Activated T-cell treated with anti-CD3 and anti-CD28 coated beads, Interleukin-2, amount 50 U/mL, for 24 hours (primary cell): ENCODE measurements around the gene NFATC2.

ENCODE experiments used
- DNase-seq: peaks from one replicate; pipeline ENCODE4 v3.0.0-alpha.2; 2020
- H3K27ac Mint-ChIP-seq: 2 replicates; pipeline ENCODE4 v1.8.0; 2020; ENCODE audit warnings: mild to moderate bottlenecking, mixed read lengths
- H3K27me3 Mint-ChIP-seq: 2 replicates; pipeline ENCODE4 v1.8.0; 2020; ENCODE audit warnings: mixed read lengths
- H3K36me3 Mint-ChIP-seq: 2 replicates; pipeline ENCODE4 v1.8.0; 2020; ENCODE audit warnings: low read depth, mixed read lengths
- H3K4me1 Mint-ChIP-seq: 2 replicates; pipeline ENCODE4 v1.8.0; 2020; ENCODE audit warnings: low read depth, mixed read lengths
- H3K4me3 Mint-ChIP-seq: 2 replicates; pipeline ENCODE4 v1.8.0; 2020; ENCODE audit warnings: mild to moderate bottlenecking, moderate library complexity, mixed read lengths
- H3K9me3 Mint-ChIP-seq: 2 replicates; pipeline ENCODE4 v1.8.0; 2020; ENCODE audit warnings: mixed read lengths

Gene NFATC2

GRCh38 chr20:51525241-51526105 is 17.0 kb downstream of the NFATC2 start:
- Mint-ChIP-seq H3K27ac (peak overlapping the region; percentile 100), H3K36me3 (peaks cover 70% of the 10 kb centered on the region), H3K4me3 (peak overlapping the region; percentile 73), H3K27me3 (no peaks in the 10 kb centered on the region), H3K9me3 (no peaks in the 10 kb centered on the region), H3K4me1 (peaks cover 82% of the 10 kb centered on the region)
- DNase-seq, result peak; percentile 68

- no peak overlapping the region for H3K4me3 Mint-ChIP-seq
- peaks cover 76% of the 10 kb centered on the region for H3K4me1 Mint-ChIP-seq
- H3K27me3 Mint-ChIP-seq, result no peaks in the 10 kb centered on the region
- DNase-seq, result no peak
- no peaks in the 10 kb centered on the region for H3K9me3 Mint-ChIP-seq
- H3K36me3 Mint-ChIP-seq, result peaks cover 82% of the 10 kb centered on the region
- H3K27ac Mint-ChIP-seq, result peak overlapping the region; percentile 100
Observed at GRCh38 chr20:51523276-51524013, 19.1 kb downstream of the NFATC2 start.

GRCh38 chr20:51522207-51522606 is 20.3 kb downstream of the NFATC2 start:
- no peak for DNase-seq
- Mint-ChIP-seq H3K27ac (peak overlapping the region; percentile 66), H3K4me1 (peaks cover 73% of the 10 kb centered on the region), H3K27me3 (no peaks in the 10 kb centered on the region), H3K36me3 (peaks cover 84% of the 10 kb centered on the region), H3K4me3 (no peak overlapping the region), H3K9me3 (no peaks in the 10 kb centered on the region)

DNA sequence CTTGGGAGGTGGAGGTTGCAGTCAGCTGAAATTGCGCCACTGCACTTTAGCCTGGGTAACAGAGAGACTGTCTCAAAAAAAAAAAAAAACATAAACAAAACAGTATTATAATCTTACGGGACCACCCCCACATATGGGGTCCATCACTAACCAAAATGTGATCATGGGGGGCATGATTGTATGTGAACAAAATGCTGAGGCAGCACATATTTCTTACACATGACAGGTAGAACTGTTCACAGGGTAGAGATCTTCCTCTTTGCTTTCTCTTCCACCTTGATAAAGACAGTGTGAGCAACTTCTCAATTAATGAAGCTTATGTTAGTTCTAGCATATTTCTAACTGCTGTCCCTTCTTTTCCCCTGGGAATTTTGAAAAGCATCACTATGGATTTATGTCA is 24.7 kb downstream of the NFATC2 start:
- DNase-seq, result no peak
- Mint-ChIP-seq H3K27me3 (no peaks in the 10 kb centered on the region), H3K36me3 (peaks cover 95% of the 10 kb centered on the region), H3K9me3 (no peaks in the 10 kb centered on the region), H3K4me3 (no peak overlapping the region), H3K27ac (peak overlapping the region; percentile 53), H3K4me1 (peaks cover 76% of the 10 kb centered on the region)

- no peaks in the 10 kb centered on the region for H3K27me3 Mint-ChIP-seq
- DNase-seq, result no peak
- peak overlapping the region; percentile 53 for H3K27ac Mint-ChIP-seq
- H3K4me1 Mint-ChIP-seq, result peaks cover 77% of the 10 kb centered on the region
- no peaks in the 10 kb centered on the region for H3K9me3 Mint-ChIP-seq
- H3K4me3 Mint-ChIP-seq, result no peak overlapping the region
- H3K36me3 Mint-ChIP-seq, result peaks cover 93% of the 10 kb centered on the region
Observed at GRCh38 chr20:51516855-51517254, 25.7 kb downstream of the NFATC2 start.

GRCh38 chr20:51514836-51515235 is 27.7 kb downstream of the NFATC2 start:
- Mint-ChIP-seq H3K9me3 (no peaks in the 10 kb centered on the region), H3K27me3 (no peaks in the 10 kb centered on the region), H3K4me3 (no peak overlapping the region), H3K4me1 (peaks cover 82% of the 10 kb centered on the region), H3K27ac (peak overlapping the region; percentile 78), H3K36me3 (peaks cover 95% of the 10 kb centered on the region)
- no peak for DNase-seq

- Mint-ChIP-seq H3K4me1 (peaks cover 87% of the 10 kb centered on the region), H3K9me3 (no peaks in the 10 kb centered on the region), H3K27me3 (no peaks in the 10 kb centered on the region), H3K36me3 (peaks cover 97% of the 10 kb centered on the region), H3K27ac (peak overlapping the region; percentile 87), H3K4me3 (no peak overlapping the region)
- no peak for DNase-seq
Observed at GRCh38 chr20:51514249-51514648, 28.3 kb downstream of the NFATC2 start.

DNA sequence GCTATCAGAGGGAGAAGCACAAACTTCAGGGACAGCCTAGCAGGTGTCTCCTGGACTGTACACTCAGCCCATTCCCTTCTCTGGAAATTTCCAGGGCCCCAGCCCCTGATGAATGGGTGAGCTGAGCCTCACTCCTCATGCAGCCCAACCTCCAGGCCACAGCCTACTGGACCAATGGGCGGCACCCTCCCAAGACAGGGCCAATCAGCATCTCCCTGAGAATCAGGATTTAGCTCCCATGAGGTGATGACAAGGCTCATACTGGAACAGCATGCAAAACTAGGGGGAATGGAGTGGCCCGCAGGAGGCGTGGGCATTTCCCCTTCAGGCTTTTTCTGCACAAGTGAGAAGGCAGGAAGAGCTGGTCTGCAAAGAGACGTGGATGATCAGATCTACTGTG is 29.0 kb downstream of the NFATC2 start:
- Mint-ChIP-seq H3K27me3 (no peaks in the 10 kb centered on the region), H3K4me1 (peaks cover 88% of the 10 kb centered on the region), H3K36me3 (peaks cover 97% of the 10 kb centered on the region), H3K4me3 (no peak overlapping the region), H3K27ac (peak overlapping the region; percentile 87), H3K9me3 (no peaks in the 10 kb centered on the region)
- DNase-seq, result no peak

DNA sequence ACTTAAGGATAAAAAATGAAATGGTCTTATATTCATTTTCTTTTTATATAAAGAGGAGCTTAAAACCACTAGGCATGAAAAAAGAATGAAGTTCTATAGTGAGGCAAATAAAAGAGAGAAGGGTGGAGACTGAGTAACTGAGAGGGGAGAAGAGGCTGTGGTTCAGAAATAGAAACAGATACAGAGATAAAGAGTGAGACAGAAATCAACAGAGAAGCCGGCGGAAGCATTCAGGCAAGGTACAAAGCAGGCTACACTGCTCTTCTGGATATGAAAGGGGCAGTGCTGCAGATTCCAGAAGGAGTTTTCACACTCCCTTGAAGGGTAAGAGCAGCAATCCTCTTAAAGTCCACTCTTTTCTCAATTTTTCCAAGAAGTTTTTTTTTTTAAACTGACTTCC is 29.9 kb downstream of the NFATC2 start:
- Mint-ChIP-seq H3K9me3 (no peaks in the 10 kb centered on the region), H3K27me3 (no peaks in the 10 kb centered on the region), H3K4me3 (peak overlapping the region; percentile 35), H3K36me3 (peaks cover 97% of the 10 kb centered on the region), H3K27ac (peak overlapping the region; percentile 94), H3K4me1 (peaks cover 86% of the 10 kb centered on the region)
- peak; percentile 39 for DNase-seq

GRCh38 chr20:51511861-51512619 is 30.5 kb downstream of the NFATC2 start:
- Mint-ChIP-seq H3K4me3 (peak overlapping the region; percentile 35), H3K36me3 (peaks cover 97% of the 10 kb centered on the region), H3K9me3 (no peaks in the 10 kb centered on the region), H3K27ac (peak overlapping the region; percentile 94), H3K27me3 (no peaks in the 10 kb centered on the region), H3K4me1 (peaks cover 88% of the 10 kb centered on the region)
- DNase-seq, result peak; percentile 57

DNA sequence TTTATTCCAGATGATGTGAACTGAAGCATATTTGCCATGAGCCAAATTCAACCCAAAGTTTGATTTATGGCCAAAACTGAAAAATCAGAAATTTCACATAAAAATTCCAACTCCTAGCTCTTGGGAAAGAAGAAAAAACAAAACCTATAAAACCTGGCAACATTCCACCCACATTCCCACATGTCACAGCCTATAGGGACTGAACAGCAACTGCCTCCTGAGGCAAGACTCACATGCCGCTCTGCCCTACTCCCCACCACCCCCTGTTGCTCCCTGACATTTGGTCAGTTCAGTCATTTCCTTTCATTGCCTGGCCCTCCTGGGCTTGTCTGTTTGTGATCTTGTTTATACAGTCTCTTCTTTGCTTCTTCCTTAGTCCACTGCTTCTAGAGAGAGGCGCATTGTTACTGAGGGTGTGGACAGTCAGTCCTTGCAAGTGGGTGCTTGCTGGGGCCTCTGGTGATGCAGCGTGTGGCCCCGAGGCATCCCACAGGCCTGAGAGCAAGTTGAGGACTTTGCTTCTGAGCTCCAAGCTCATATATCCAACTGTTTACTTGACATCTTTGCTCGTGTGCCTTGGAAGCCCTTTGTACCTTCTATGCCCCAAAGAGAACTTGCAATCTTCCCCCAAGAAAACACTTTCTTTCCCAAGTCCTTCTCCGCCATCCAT is 31.4 kb downstream of the NFATC2 start:
- H3K9me3 Mint-ChIP-seq, result no peaks in the 10 kb centered on the region
- no peaks in the 10 kb centered on the region for H3K27me3 Mint-ChIP-seq
- DNase-seq, result no peak
- H3K36me3 Mint-ChIP-seq, result peaks cover 98% of the 10 kb centered on the region
- H3K4me1 Mint-ChIP-seq, result peaks cover 83% of the 10 kb centered on the region
- peak overlapping the region; percentile 94 for H3K27ac Mint-ChIP-seq
- no peak overlapping the region for H3K4me3 Mint-ChIP-seq

GRCh38 chr20:51510169-51510568 is 32.4 kb downstream of the NFATC2 start:
- H3K36me3 Mint-ChIP-seq, result peaks cover 96% of the 10 kb centered on the region
- no peaks in the 10 kb centered on the region for H3K27me3 Mint-ChIP-seq
- H3K4me1 Mint-ChIP-seq, result peaks cover 78% of the 10 kb centered on the region
- no peaks in the 10 kb centered on the region for H3K9me3 Mint-ChIP-seq
- H3K27ac Mint-ChIP-seq, result peak overlapping the region; percentile 20
- H3K4me3 Mint-ChIP-seq, result no peak overlapping the region
- no peak for DNase-seq

DNA sequence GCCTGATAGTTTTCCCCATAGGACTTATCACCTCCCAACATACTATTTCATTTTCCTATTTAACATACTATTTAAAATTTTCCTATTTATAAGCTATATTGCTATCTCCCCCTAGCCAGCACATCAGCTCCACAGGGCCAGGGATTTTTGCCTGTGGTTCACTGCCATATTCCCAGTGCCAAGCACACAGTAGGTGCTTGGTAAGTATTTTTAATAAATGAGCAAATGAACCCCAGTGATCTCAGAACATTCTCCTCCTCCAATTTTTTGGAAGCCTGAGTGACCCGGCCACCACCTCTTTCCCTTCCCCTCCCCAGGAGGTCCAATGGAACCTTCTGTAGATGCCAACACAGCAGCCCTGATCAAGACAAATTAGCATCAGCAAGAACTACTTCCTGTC is 33.3 kb downstream of the NFATC2 start:
- peaks cover 94% of the 10 kb centered on the region for H3K36me3 Mint-ChIP-seq
- peak overlapping the region; percentile 41 for H3K27ac Mint-ChIP-seq

DNA sequence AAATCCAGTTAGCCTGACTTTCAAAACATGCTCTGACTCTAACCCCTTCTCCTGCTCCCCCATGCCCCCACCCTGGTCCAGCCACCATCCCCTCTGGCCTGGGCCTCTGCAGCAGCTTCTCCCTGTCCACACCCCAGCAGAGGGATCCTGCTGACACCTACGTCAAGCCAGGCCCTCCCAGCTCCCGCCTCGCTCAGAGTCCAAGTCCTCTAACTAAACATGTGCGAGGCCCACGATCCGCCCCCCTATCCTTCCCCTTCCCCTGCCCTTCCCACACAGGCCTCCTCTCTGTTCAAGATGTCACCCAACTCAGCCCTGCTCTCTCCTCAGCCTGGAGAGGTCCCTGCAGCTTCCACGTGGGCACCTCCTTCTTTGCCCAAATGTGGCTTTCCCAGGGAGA is 33.7 kb downstream of the NFATC2 start:
- Mint-ChIP-seq H3K4me1 (peaks cover 70% of the 10 kb centered on the region), H3K36me3 (peaks cover 93% of the 10 kb centered on the region), H3K27ac (peak overlapping the region; percentile 41), H3K4me3 (no peak overlapping the region), H3K9me3 (no peaks in the 10 kb centered on the region), H3K27me3 (no peaks in the 10 kb centered on the region)
- no peak for DNase-seq

More for the DNA sequence above, 33.3 kb downstream of the NFATC2 start:
- no peaks in the 10 kb centered on the region for H3K9me3 Mint-ChIP-seq
- peaks cover 74% of the 10 kb centered on the region for H3K4me1 Mint-ChIP-seq
- DNase-seq, result no peak
- no peak overlapping the region for H3K4me3 Mint-ChIP-seq
- H3K27me3 Mint-ChIP-seq, result no peaks in the 10 kb centered on the region
